RPMI8226 (cell line): ENCODE results near the gene HUWE1.
A peak's percentile ranks its signal among the peaks of the same experiment; 100 is the strongest.
"Not testable (repeated sequence)": the region's sequence is repeated elsewhere in the genome, so short reads cannot be mapped to it uniquely, and the experiment has no call there.

ENCODE experiments used
- DNase-seq: peaks from one replicate; pipeline ENCODE4 v3.0.0-alpha.2; 2015

HUWE1 gene

GRCh38 chrX:53606456-53606855 lies 80.1 kb downstream of the HUWE1 start:
- DNase-seq: no peak

GRCh38 chrX:53605004-53605403 lies 81.5 kb downstream of the HUWE1 start:
- no peak for DNase-seq

- DNase-seq: no peak
Observed at GRCh38 chrX:53599781-53600396, 86.6 kb downstream of the HUWE1 start.

- no peak for DNase-seq
Observed at GRCh38 chrX:53598169-53598568, 88.3 kb downstream of the HUWE1 start.

GRCh38 chrX:53595266-53595810 lies 91.2 kb downstream of the HUWE1 start:
- no peak for DNase-seq

- DNase-seq: no peak
Observed at GRCh38 chrX:53594354-53594753, 92.2 kb downstream of the HUWE1 start.

- DNase-seq: no peak
Observed at GRCh38 chrX:53587795-53588420, 98.6 kb downstream of the HUWE1 start.

GRCh38 chrX:53584891-53585290 lies 101.6 kb downstream of the HUWE1 start:
- DNase-seq: no peak

GRCh38 chrX:53583571-53583970 lies 102.9 kb downstream of the HUWE1 start:
- DNase-seq: no peak

- no peak for DNase-seq
Observed at GRCh38 chrX:53580742-53581504, 105.6 kb downstream of the HUWE1 start.

GRCh38 chrX:53571494-53571893 lies 115.0 kb downstream of the HUWE1 start:
- DNase-seq: no peak

- DNase-seq: no peak
Observed at GRCh38 chrX:53563324-53563723, 123.2 kb downstream of the HUWE1 start.

- DNase-seq: no peak
Observed at GRCh38 chrX:53561912-53562311, 124.6 kb downstream of the HUWE1 start.

- DNase-seq: no peak
Observed at GRCh38 chrX:53558646-53559045, 127.9 kb downstream of the HUWE1 start.

- DNase-seq: no peak
Observed at GRCh38 chrX:53556868-53557267, 129.7 kb downstream of the HUWE1 start.

- no peak for DNase-seq
Observed at GRCh38 chrX:53550756-53551463, 135.6 kb downstream of the HUWE1 start.

- no peak for DNase-seq
Observed at GRCh38 chrX:53547668-53548067, 138.9 kb downstream of the HUWE1 start.

- DNase-seq: peak; percentile 18
Observed at GRCh38 chrX:53544936-53545335, 141.6 kb downstream of the HUWE1 start.

GRCh38 chrX:53538781-53539180 lies 147.7 kb downstream of the HUWE1 start:
- no peak for DNase-seq

GRCh38 chrX:53531255-53531966 lies 155.1 kb downstream of the HUWE1 start:
- not testable (repeated sequence) for DNase-seq

- DNase-seq: no peak
Observed at GRCh38 chrX:53526999-53527398, 159.5 kb downstream of the HUWE1 start.

GRCh38 chrX:53511322-53511721 lies 175.2 kb downstream of the HUWE1 start:
- DNase-seq: no peak

- not testable (repeated sequence) for DNase-seq
Observed at GRCh38 chrX:53504035-53504434, 182.5 kb downstream of the HUWE1 start.
